PC-9 (cell line): ENCODE measurements around the gene ALG14.

Source experiments
- EZH2 ChIP-seq: fragments of 200-600 bp; sonication (generic); IDR thresholded peaks from 2 replicates; pipeline ENCODE4 v1.8.0; 2017; ENCODE audit warnings: antibody characterized with exemption, low read depth
- TF ChIP-seq, protein P1 (sequence below): fragments of 200-600 bp; sonication (generic); conservative IDR thresholded peaks from 2 replicates; pipeline ENCODE4 v1.6.1; 2017; ENCODE audit warnings: mixed run types, antibody characterized with exemption, mild to moderate bottlenecking, moderate library complexity

DNA sequence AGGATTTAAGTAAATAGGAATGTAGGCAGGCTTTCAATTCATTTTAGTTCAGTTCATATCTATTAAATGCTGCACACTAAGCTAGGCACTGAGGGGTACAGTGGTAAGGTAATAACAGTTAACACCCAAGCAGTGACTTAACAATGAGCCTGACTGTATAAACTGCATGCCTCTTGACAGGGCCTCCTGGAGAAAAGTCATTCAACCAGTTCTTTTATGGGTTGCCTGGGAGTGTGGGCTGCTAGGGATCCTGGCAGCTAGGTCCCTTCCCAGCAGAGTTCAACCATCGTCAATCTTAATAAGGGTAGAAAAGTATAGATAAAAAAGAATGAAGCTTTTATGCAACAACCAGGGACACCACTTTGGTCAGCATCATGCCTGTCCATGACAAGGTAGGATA, 8.1 kb upstream of the ALG14 start:
- TF ChIP-seq EZH2, result no peak
- TF ChIP-seq, protein P1, sequence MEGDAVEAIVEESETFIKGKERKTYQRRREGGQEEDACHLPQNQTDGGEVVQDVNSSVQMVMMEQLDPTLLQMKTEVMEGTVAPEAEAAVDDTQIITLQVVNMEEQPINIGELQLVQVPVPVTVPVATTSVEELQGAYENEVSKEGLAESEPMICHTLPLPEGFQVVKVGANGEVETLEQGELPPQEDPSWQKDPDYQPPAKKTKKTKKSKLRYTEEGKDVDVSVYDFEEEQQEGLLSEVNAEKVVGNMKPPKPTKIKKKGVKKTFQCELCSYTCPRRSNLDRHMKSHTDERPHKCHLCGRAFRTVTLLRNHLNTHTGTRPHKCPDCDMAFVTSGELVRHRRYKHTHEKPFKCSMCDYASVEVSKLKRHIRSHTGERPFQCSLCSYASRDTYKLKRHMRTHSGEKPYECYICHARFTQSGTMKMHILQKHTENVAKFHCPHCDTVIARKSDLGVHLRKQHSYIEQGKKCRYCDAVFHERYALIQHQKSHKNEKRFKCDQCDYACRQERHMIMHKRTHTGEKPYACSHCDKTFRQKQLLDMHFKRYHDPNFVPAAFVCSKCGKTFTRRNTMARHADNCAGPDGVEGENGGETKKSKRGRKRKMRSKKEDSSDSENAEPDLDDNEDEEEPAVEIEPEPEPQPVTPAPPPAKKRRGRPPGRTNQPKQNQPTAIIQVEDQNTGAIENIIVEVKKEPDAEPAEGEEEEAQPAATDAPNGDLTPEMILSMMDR, result no peak
